Osteocyte (in vitro differentiated cells): ENCODE data around the gene KCNH3. TPM values are rescaled to one million over a fixed set of nuclear protein-coding genes. Genes with fewer than 3 reads are reported as not detected.
"Not testable (repeated sequence)": the region's sequence is repeated elsewhere in the genome, so short reads cannot be mapped to it uniquely, and the experiment has no call there.

ENCODE experiments used
- DNase-seq: peaks from one replicate; pipeline ENCODE4 v3.0.0; 2021; ENCODE audit warnings: mixed read lengths; ENCODE audit not compliant: unreplicated experiment; ENCODE audit errors: extremely low spot score
- H3K27ac Mint-ChIP-seq: one replicate; pipeline ENCODE4 v1.8.0; 2021; ENCODE audit warnings: mild to moderate bottlenecking, mixed read lengths; ENCODE audit not compliant: unreplicated experiment
- H3K27me3 Mint-ChIP-seq: one replicate; pipeline ENCODE4 v1.8.0; 2021; ENCODE audit warnings: mixed read lengths; ENCODE audit not compliant: unreplicated experiment
- H3K36me3 Mint-ChIP-seq: one replicate; pipeline ENCODE4 v1.8.0; 2021; ENCODE audit warnings: mixed read lengths; ENCODE audit not compliant: unreplicated experiment
- H3K4me1 Mint-ChIP-seq: one replicate; pipeline ENCODE4 v1.8.0; 2021; ENCODE audit warnings: mixed read lengths; ENCODE audit not compliant: unreplicated experiment
- H3K4me3 Mint-ChIP-seq: one replicate; pipeline ENCODE4 v1.8.0; 2021; ENCODE audit warnings: mild to moderate bottlenecking, moderate library complexity, mixed read lengths; ENCODE audit not compliant: unreplicated experiment
- H3K9me3 Mint-ChIP-seq: one replicate; pipeline ENCODE4 v1.8.0; 2021; ENCODE audit warnings: mixed read lengths; ENCODE audit not compliant: unreplicated experiment
- total RNA-seq: library from RNA; stranded (reverse); gene quantifications from 2 replicates; pipeline ENCODE4 v1.2.1, GENCODE V29; 2021
- TF ChIP-seq, protein P1 (sequence below): fragments of 200-600 bp; sonication (generic); IDR thresholded peaks from 2 replicates; pipeline ENCODE4 v1.5.0; 2021; ENCODE audit warnings: antibody characterized with exemption, mild to moderate bottlenecking, moderate library complexity

Gene KCNH3
- total RNA-seq, 1 donor from 2014 or later = 0.35 TPM

DNA sequence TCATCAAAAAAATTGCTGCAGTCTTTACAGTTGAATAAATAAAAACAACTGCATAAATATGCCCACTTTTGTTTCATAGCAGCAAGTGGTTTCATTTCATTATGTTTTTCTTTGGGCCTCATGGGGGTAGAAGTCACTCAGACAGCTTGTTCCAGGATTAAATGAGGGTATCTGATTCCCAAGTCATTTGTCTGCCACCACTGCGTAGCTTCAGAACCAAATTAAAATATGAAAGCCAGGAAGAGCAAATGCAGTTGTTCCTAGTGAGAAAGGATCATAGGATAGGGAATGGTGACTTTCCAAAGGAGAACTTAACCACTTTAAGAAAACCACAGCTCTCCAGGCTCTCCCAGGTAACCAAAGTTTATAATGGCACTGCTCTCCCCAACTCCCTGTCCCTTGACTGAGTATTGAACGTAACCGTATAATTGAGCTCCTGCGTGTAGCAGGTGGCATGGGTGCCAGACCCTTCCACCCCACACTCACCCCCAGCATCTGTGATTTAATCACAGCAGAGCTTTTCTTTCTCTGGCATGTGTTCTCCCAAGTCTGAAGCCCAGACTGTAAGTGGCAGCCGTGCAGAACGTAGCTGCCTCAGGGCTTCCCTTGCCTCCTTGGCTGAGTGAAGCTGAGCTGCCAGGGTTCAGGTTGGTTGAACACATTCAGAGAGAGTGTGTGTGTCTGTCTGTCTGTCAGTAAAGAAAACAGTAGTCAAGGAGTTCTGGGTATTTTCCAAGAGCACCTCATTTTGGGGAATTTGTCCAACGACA is 11.3 kb upstream of the KCNH3 start:
- peaks cover 28% of the 10 kb centered on the region for H3K36me3 Mint-ChIP-seq
- no peaks in the 10 kb centered on the region for H3K4me1 Mint-ChIP-seq
- DNase-seq = no peak
- no peak overlapping the region for H3K27ac Mint-ChIP-seq
- no peak overlapping the region for H3K4me3 Mint-ChIP-seq
- no peaks in the 10 kb centered on the region for H3K27me3 Mint-ChIP-seq
- TF ChIP-seq, protein P1, sequence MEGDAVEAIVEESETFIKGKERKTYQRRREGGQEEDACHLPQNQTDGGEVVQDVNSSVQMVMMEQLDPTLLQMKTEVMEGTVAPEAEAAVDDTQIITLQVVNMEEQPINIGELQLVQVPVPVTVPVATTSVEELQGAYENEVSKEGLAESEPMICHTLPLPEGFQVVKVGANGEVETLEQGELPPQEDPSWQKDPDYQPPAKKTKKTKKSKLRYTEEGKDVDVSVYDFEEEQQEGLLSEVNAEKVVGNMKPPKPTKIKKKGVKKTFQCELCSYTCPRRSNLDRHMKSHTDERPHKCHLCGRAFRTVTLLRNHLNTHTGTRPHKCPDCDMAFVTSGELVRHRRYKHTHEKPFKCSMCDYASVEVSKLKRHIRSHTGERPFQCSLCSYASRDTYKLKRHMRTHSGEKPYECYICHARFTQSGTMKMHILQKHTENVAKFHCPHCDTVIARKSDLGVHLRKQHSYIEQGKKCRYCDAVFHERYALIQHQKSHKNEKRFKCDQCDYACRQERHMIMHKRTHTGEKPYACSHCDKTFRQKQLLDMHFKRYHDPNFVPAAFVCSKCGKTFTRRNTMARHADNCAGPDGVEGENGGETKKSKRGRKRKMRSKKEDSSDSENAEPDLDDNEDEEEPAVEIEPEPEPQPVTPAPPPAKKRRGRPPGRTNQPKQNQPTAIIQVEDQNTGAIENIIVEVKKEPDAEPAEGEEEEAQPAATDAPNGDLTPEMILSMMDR = no peak
- no peaks in the 10 kb centered on the region for H3K9me3 Mint-ChIP-seq

DNA sequence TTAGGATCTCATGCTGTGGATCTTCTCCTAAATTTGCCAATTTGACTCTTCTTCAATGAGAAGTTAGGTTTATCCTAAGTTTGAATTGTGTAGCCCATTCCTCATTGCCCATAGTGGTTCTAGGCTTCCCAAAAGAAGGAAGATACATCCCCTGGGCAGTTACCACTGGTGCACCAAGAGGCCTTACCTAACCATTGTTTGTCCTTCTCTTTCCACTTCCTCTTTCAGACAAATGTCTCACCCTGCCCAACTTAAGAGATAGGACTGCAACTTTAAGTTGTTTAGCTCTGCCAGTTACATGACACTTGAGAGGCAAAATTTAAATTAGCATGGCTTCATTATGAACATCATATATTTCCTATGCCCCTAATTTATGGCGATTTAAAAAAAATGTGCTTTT is 9.4 kb upstream of the KCNH3 start:
- no peaks in the 10 kb centered on the region for H3K27me3 Mint-ChIP-seq
- H3K36me3 Mint-ChIP-seq = peaks cover 23% of the 10 kb centered on the region
- no peak overlapping the region for H3K27ac Mint-ChIP-seq
- DNase-seq = no peak
- no peak overlapping the region for H3K4me3 Mint-ChIP-seq
- H3K4me1 Mint-ChIP-seq = no peaks in the 10 kb centered on the region
- no peaks in the 10 kb centered on the region for H3K9me3 Mint-ChIP-seq
- TF ChIP-seq, protein P1 = no peak

DNA sequence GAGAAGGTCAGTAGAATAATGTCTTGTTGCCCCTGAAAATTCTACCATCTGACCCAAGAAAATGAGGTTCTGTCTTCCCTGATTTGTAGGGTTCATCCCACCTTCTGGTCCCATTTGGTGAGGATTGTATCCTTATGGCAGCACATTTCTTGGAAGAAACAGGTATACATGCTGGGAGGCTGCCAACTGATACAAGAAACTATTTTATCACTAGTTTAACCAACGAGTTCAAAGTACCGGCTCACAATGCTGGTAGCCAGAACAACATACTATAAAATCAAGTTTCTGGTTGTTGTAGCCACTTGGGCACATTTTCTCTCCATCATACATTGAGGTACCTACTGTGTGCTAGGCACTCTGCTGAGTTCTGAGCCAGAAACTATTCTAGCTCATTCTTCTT is 7.1 kb upstream of the KCNH3 start:
- H3K4me1 Mint-ChIP-seq = no peaks in the 10 kb centered on the region
- no peak overlapping the region for H3K27ac Mint-ChIP-seq
- TF ChIP-seq, protein P1 = no peak
- H3K27me3 Mint-ChIP-seq = peaks cover 2% of the 10 kb centered on the region
- H3K4me3 Mint-ChIP-seq = no peak overlapping the region
- peaks cover 9% of the 10 kb centered on the region for H3K36me3 Mint-ChIP-seq
- DNase-seq = no peak
- no peaks in the 10 kb centered on the region for H3K9me3 Mint-ChIP-seq

DNA sequence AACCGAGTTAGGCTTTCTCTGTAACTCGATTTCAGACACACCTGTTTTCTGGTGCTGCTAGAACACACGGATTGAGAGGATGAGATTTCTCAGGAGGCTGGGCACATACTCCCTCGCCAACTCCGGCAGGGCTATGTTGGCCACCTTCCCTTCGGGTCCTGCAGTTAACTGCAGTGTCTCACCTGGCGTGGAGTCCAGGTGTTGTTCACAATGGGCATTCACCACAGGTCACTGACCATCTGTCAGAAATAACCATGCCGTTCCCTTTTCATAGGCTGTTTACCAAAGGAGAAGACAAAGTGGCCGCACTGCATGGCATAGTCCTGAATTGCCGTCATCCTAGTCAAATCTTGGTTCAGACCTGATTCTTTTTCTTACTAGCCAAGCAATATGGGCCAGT is 5.5 kb upstream of the KCNH3 start:
- Mint-ChIP-seq H3K4me3 (no peak overlapping the region), H3K27me3 (peaks cover 8% of the 10 kb centered on the region), H3K36me3 (peaks cover 5% of the 10 kb centered on the region), H3K9me3 (no peaks in the 10 kb centered on the region), H3K4me1 (peaks cover 8% of the 10 kb centered on the region), H3K27ac (no peak overlapping the region)
- DNase-seq = no peak
- TF ChIP-seq, protein P1 = no peak

DNA sequence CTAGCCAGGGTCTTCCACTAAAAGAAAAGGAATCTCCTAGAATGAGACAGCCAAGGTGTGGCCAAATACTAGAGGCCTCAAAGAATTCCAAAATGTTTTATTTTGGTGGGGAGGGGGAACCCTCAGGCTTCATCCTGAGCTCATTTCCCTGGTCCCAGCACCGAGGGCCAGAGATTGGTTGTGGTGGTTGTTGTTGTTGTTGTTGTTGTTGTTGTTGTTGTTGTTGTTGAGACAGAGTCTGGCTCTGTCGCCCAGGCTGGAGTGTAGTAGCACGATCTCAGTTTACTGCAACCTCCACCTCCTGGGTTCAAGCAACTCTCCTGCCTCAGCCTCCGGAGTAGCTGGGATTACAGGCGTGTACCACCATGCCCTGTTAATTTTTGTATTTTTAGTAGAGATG is 4.7 kb upstream of the KCNH3 start:
- DNase-seq, H3K4me3 Mint-ChIP-seq, H3K27me3 Mint-ChIP-seq, H3K9me3 Mint-ChIP-seq, H3K36me3 Mint-ChIP-seq, H3K4me1 Mint-ChIP-seq, H3K27ac Mint-ChIP-seq: not testable (repeated sequence)
